NCI-H2107 (cell line): Measurements from ENCODE around the gene IFFO2.

Source experiments
- DNase-seq: peaks from one replicate; lab custom pipeline; 2025; lab: John Stamatoyannopoulos, UW

IFFO2 gene

GRCh38 chr1:18950401-18951026, 6.0 kb downstream of the IFFO2 start:
- DNase-seq, result no peak

- no peak for DNase-seq
Observed at GRCh38 chr1:18949686-18950400, 6.6 kb downstream of the IFFO2 start.

DNA sequence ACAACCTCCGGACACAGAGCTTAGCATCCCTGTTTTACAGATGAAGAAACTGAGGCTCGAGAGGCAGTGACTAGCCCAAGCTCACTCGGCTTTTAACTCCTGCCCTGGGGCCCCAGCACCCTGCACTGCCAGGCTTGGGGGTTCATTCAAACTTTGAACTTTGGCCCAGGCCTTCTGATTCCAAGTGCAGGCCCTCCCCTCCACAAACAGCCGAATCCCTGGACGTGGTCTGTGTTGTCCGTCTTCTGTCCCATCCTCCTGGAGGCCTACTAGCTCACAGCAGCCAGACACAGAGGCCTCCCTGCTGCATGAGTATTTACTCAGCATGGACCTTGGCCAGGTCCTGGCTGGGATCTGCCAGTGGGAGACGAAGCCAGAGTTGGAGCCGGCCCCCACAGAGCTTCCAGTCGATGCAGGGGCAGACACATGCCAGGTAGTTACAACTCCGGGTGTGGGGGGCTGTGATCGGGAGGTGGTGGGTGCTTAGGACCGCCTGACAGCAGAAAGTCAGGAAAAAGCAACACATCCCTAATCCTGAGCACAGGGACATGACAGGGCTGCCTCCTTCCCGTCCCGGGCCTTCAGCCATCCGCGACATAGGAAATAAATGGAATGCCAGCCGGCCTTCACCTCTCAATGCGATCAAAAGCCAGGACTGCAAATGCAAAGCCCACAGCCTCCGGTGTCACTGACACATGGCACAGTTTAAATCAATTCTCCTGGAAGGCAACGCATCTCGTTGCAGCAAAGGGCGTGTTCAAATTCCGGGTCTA, 7.4 kb downstream of the IFFO2 start:
- DNase-seq, result no peak

DNA sequence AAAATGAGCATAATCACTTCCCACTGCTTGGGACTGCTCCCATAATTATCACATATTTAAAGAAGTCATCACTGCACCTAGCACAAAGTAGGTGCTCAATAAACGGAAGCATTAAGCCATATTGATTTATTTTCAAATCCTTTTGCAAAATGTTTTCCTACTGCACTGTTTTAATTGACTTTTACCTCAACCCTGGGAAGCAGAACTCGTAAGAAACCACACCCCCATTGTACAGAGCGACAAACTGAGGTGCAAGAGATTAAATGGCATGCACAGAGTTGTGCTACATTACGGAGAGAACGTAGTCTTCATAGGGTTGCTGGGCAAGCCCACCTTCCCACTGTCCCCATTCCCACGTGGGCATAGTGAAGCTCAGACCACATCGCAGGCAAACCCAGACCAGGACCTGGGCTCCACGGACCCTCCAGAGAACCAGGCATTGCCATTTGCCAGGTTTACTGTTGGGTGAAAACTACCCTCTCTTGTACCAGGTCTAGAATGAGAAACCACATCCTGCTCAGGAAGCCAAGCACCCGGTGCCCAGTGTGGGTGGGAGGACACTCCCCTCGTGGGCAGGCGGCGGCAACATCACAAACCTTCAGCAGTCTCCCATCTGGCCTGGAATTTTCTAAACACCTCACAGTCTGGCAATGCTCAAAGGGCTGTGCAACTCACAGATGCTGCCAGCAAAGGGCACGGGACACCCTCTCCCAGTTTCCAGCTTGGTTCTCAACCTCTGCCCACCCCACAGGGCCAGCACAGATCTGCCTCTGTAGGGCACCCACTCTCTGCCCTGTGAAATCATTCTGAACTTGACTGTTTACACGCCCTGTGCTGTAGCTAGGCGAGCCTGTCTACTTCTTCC, 8.2 kb downstream of the IFFO2 start:
- no peak for DNase-seq

- DNase-seq, result no peak
Observed at GRCh38 chr1:18947570-18947969, 8.9 kb downstream of the IFFO2 start.

DNA sequence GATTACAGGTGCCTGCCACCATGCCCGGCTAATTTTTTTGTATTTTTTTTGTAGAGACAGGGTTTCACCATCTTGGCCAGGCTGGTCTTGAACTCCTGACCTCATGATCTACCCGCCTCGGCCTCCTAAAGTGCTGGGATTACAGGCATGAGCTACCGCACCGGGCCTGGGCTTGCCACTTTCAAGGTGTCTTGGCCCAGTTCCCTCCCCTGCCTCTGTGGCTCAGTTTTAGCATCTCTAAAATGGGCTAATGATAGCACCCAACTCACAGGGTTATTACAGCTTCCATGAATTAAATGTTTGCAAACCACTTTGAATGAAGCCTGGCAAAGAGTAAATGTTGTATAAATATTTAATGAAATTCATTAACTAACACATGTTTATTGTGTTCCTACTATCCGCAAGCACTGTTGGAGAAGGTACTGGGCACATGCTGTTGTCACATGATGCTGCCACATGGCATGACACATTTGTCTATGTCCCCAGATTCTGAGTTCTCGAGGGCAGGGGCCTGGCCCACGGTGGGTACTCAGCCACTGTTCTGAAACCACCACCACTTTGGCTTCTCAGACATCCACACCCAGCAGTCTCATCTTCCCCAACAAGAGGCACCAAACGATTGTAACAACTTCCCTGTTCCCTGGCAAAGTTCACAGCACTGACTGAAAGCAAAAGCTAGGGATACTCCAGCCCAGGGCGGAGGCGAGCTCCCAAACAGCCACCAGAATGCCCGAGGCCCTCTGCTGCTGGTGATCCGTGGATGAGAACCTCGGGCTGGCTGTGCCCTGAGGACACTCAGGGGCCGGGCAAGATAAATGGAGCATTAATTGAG, 9.7 kb downstream of the IFFO2 start:
- DNase-seq, result no peak

DNA sequence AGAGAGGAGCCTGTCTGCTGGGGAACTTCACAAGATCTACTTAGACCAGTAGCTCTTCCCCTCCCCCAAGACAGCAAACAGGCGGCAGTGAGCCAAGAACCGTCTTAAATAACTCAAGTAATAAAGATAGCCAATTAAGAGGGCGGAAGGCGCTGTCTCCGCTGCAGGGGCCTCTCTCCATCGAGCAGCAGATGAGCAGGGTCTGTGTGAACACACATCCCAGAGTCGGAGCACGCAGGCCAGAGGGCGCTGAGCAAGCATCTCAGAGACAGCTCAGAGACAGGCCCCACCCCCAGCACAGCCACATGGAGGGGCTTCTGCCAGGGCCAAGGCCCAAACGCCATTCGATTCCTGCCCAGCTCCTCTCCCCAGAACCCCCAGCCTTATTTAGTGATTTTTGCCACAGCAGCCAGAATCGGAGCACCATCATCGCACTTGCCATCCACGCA, 11.1 kb downstream of the IFFO2 start:
- no peak for DNase-seq

GRCh38 chr1:18944810-18945209, 11.7 kb downstream of the IFFO2 start:
- no peak for DNase-seq

DNA sequence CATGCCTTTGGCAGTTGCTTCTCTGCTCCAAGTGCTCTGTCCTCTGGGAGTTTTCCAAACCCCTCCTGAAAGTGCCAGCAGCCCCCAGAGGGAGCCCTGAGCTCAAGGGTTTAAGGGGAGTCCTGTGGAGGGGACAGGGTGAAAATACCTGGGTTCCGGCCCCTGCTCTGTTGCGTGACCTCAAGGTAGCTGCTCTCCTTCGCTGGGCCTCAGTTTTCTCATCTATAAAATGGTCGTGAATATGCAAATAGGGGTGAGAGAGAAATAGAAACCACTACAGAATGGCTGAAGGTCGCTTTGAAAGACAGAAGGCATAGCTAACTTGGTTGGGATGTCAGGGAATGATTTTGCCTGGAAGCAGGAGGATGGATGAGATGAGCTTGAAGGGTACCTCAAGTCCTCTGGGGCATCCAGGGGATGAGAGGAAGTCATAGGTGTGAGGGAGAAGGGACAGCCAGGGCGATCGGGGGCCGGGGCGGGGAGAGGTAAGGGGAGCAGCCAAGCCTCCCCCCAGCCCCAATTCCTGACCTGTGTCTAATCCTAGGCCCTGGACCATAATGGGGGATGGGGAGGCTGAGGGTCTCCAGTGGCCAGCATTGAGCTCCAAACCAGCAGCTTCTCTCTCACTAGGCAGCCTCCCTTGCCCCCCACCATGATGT, 12.4 kb downstream of the IFFO2 start:
- no peak for DNase-seq

GRCh38 chr1:18943162-18943561, 13.3 kb downstream of the IFFO2 start:
- no peak for DNase-seq

DNA sequence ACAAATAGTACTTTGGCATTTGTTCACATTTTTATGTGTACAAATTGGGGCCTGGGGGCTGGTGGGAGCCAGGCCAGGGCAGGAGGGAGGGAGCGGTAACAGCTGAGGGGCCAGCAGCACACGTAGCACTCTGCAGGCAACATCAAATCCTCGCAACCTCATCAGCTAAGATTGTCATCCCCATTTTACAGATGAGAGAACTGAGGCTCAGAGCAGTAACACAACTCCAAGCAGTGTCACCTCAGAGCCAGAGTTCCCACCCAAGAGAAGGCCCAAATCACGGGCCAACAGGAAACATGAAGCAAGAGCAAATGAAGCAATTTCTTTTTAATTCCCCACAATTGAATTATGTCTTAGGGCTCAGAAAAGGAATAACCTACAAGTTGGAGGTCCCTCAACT, 14.1 kb downstream of the IFFO2 start:
- no peak for DNase-seq

- DNase-seq, result peak; percentile 47
Observed at GRCh38 chr1:18941221-18942141, 15.0 kb downstream of the IFFO2 start.

DNA sequence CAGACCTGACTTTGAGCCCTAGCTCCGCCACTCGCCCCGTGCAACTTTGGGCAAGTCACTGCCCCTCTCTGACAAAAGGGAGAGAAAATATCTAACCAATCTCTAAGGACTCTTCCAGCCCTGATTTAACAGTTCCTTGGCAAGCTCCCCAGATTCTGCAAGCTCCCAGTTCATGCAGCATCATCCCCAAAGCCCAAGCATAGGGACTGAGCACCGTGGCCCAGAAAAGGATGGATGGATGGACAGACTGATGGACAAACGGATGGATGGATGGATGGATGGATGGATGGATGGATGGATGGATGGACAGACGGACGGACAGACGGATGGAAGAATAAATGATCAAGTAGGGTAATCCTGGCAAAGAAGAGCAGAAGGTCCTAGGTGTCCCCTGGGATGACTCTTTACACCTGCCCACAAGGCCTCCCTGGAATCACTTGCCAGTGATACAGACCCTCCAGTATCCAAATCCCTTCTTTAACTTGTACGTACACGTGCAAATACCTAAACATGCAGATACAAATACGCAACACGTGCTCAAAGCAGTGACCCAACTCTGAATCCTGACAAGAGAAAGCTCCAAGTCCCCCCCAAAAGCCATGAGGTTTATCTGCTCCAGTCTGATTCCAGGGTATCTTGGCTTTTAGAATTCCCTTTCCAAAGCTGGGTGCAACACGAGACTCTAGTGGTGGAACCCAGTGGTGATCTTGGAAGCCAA, 16.0 kb downstream of the IFFO2 start:
- no peak for DNase-seq

DNA sequence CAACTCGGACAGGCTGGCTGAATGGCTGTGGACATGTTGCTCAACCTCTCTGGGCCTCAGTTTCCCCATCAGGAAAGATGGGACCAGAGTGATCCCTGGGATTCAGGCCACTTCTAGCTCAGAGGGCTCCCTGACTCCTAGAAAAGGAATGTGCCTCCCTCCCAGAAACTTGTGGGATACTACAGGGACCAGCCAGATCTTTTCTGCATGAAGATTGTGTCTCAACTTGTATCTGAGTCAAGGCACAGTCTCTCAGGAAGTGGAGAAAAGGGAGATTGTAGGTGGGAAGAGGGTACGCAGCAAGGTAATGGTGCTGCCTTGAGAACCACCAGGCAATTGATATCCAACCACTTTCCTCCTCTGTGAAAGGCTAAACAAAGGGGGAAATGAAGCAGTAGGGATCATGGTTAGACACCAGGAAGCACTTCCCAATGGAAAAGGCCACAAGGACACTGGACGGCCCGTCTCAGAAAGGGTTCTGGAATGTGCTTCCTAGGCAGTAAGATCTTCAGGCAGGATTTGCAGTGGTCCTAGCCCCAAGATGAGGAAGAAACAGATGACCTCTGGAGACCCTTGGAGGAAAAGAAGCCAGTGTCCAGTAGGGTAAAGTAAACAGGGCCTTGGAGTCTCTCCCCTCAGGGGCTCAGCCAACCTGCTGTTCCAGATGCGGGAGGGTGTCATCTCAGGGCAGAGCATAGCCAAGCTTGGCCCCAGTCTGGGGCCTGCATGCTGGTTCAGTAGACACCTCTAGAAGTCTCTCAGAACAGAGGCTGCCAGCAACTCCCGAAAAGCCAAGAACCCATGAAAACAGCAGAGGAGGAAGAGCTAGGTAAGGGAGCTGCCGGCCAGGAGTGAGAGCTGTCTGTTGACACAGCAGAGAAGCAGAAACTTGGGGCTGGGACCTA, 16.8 kb downstream of the IFFO2 start:
- DNase-seq, result no peak

GRCh38 chr1:18938707-18939070, 17.8 kb downstream of the IFFO2 start:
- no peak for DNase-seq

- DNase-seq, result no peak
Observed at GRCh38 chr1:18938008-18938706, 18.3 kb downstream of the IFFO2 start.

DNA sequence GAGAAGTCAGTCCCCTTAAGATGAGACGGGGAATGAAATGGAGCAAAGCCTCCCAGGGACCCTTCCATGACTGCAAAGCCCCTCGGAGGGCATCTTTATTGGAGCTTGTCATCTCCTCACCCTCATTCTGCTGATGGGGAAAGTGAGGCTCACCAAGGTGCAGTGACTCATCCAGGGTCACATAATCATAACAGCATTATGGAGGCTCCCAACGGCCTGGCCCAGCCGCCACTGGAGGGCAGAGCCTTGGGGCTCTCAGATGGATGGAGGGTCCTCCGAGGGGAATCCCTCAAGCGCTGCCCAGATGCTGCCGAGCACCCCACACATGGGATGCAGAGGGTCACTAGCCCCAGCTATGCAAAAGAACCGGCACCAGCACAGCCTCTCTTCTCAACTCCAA, 18.9 kb downstream of the IFFO2 start:
- DNase-seq, result no peak
